Coronary artery (tissue), 2 donors: Measurements from ENCODE around the gene RLBP1.
A peak's percentile ranks its signal among the peaks of the same experiment; 100 is the strongest.

Experiments used
- DNase-seq: peaks from one replicate; pipeline ENCODE4 v3.0.0-alpha.2; 2017; ENCODE audit warnings: low spot score
- H3K27ac ChIP-seq, 2 donors: fragments of 200-600 bp; sonication (generic); one replicate each; pipeline ENCODE4 v1.5.1; 2016 to 2019
- H3K4me3 ChIP-seq: fragments of 200-600 bp; sonication (generic); 2 replicates; pipeline ENCODE4 v1.5.1; 2016; ENCODE audit warnings: mild to moderate bottlenecking, moderate library complexity
- TF ChIP-seq, protein P1 (sequence below): fragments of 200-600 bp; sonication (generic); IDR thresholded peaks from one replicate; pipeline ENCODE4 v1.5.1; 2019; ENCODE audit warnings: antibody characterized with exemption

RLBP1 gene

DNA sequence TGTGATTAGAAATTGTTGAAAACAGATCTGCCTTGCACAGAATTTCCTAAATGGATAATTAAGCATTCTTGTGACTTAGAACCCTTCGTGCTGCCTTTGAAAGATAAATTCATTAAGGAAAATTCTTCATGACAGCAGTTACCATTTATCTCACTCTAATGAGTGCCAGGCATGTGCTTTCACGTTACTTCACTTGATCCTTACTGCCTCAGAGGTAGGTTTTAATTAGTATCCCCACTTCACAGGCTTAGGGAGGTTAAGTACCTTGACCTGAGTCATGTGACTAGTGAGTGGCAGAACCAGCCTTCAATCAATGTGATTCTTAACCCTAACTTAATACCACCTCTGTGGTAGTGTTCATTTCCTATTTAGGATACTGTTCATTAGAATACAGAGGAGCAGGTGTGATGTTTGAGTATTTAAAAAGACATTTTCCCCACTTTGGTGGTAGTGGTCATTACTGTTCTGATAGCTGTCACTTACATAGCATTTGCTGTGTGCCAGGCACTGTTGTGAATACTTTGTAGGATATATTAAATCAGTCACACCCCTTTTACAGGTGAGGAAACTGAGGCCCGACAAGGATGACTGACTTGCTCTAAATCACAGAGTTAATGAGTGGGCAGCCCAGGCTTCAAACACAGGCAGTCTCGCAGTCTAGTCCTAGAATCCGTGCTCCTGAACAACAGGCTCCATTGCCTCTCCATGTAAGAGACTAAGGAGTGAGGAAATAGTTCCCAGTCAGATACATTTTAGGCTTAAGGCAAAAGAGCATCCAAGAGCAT lies 57.9 kb downstream of the RLBP1 start:
- Histone ChIP-seq H3K27ac (peak overlapping the region in 1 of 2 donors; percentile 7), H3K4me3 (no peak overlapping the region)
- TF ChIP-seq, protein P1, sequence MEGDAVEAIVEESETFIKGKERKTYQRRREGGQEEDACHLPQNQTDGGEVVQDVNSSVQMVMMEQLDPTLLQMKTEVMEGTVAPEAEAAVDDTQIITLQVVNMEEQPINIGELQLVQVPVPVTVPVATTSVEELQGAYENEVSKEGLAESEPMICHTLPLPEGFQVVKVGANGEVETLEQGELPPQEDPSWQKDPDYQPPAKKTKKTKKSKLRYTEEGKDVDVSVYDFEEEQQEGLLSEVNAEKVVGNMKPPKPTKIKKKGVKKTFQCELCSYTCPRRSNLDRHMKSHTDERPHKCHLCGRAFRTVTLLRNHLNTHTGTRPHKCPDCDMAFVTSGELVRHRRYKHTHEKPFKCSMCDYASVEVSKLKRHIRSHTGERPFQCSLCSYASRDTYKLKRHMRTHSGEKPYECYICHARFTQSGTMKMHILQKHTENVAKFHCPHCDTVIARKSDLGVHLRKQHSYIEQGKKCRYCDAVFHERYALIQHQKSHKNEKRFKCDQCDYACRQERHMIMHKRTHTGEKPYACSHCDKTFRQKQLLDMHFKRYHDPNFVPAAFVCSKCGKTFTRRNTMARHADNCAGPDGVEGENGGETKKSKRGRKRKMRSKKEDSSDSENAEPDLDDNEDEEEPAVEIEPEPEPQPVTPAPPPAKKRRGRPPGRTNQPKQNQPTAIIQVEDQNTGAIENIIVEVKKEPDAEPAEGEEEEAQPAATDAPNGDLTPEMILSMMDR, result no peak
- no peak for DNase-seq

DNA sequence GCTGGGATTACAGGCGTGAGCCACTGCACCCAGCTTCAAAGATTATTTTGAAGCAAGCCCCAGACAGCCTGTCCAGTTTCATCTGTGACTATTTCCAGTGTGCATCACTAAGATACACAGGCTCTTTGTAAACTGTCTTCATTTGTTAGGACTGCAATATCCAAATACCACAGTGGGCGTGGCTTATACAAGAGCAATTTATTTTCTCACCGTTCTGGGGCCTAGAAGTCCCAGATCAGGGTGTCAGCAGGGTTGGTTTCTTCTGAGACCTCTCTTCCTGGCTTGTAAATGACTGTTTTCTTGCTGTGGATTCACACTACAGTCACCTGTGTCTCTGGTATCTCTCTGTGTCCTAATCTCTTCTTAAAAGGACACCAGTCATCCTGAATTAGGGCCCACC lies 59.7 kb downstream of the RLBP1 start:
- Histone ChIP-seq H3K27ac (no peak overlapping the region), H3K4me3 (no peak overlapping the region)

More for the DNA sequence above, 59.7 kb downstream of the RLBP1 start:
- DNase-seq, result no peak
- TF ChIP-seq, protein P1, result no peak
